GM12878 (cell line): Measurements from ENCODE around the gene HSBP1L1. TPM values are rescaled to one million over a fixed set of nuclear protein-coding genes. Genes with fewer than 3 reads are reported as not detected.

Experiments used
- BRCA1 ChIP-seq: IDR thresholded peaks from 2 replicates; pipeline ENCODE4 v1.6.1; 2011; ENCODE audit warnings: low read depth, low read length, improper control_type of control experiment
- CBFB ChIP-seq: IDR thresholded peaks from 2 replicates; pipeline ENCODE4 v1.6.1; 2016; ENCODE audit warnings: antibody characterized with exemption, low read depth
- CEBPB ChIP-seq, 2 experiments: fragments of 150-350 bp in 1 of 2; IDR thresholded peaks; 2 replicates each; pipeline ENCODE4 v1.6.1; 2012 to 2014; ENCODE audit warnings: low read depth in 2 of 2, low read length in 2 of 2, borderline replicate concordance in 1 of 2, inconsistent platforms in 1 of 2
- CHD1 ChIP-seq: IDR thresholded peaks from 2 replicates; pipeline ENCODE4 v1.6.1; 2012; ENCODE audit warnings: low read depth, low read length, improper control_type of control experiment
- CHD2 ChIP-seq: IDR thresholded peaks from 2 replicates; pipeline ENCODE4 v1.6.1; 2011; ENCODE audit warnings: low read depth, low read length, improper control_type of control experiment, borderline replicate concordance
- CREM ChIP-seq: IDR thresholded peaks from 2 replicates; pipeline ENCODE4 v1.6.1; 2014; ENCODE audit warnings: antibody characterized with exemption, low read depth
- EED ChIP-seq: sonication (generic); IDR thresholded peaks from 2 replicates; pipeline ENCODE4 v1.6.1; 2016; ENCODE audit warnings: antibody characterized with exemption, low read depth
- EZH2 ChIP-seq: IDR thresholded peaks from 2 replicates; pipeline ENCODE4 v1.6.1; 2012; ENCODE audit warnings: low read depth, mild to moderate bottlenecking, control low read depth, inconsistent platforms, low read length, borderline replicate concordance; ENCODE audit not compliant: control insufficient read depth
- HDAC6 ChIP-seq: fragments of 200-600 bp; sonication (generic); IDR thresholded peaks from one replicate; pipeline ENCODE4 v1.8.0; 2017; ENCODE audit warnings: antibody characterized with exemption; ENCODE audit not compliant: unreplicated experiment
- IRF4 ChIP-seq: IDR thresholded peaks from 2 replicates; pipeline ENCODE4 v1.6.1; 2011; ENCODE audit warnings: low read depth, low read length
- MYB ChIP-seq: fragments of 150-350 bp; IDR thresholded peaks from 2 replicates; pipeline ENCODE4 v1.6.1; 2014; ENCODE audit warnings: mild to moderate bottlenecking, low read depth, low read length, borderline replicate concordance
- NR2F1 ChIP-seq: fragments of 450-650 bp; conservative IDR thresholded peaks from 2 replicates; pipeline ENCODE4 v1.6.1; 2017; ENCODE audit warnings: mild to moderate bottlenecking
- PML ChIP-seq: IDR thresholded peaks from 2 replicates; pipeline ENCODE4 v1.6.1; 2012; ENCODE audit warnings: low read length, inconsistent platforms
- RAD51 ChIP-seq: fragments of 450-650 bp; IDR thresholded peaks from 2 replicates; pipeline ENCODE4 v1.6.1; 2016; ENCODE audit warnings: moderate library complexity, mild to moderate bottlenecking, inconsistent platforms
- RBBP5 ChIP-seq: fragments of 200-600 bp; sonication (generic); conservative IDR thresholded peaks from 2 replicates; pipeline ENCODE4 v1.6.1; 2016
- SMAD1 ChIP-seq: fragments of 450-650 bp; IDR thresholded peaks from 2 replicates; pipeline ENCODE4 v1.6.1; 2018; ENCODE audit warnings: mild to moderate bottlenecking, low read depth; ENCODE audit not compliant: partially characterized antibody
- TCF7 ChIP-seq: IDR thresholded peaks from 2 replicates; pipeline ENCODE4 v1.6.1; 2014; ENCODE audit warnings: antibody characterized with exemption, borderline replicate concordance
- YY1 ChIP-seq: IDR thresholded peaks from 2 replicates; pipeline ENCODE4 v1.6.1; 2011; ENCODE audit warnings: low read depth, mild to moderate bottlenecking, low read length
- ZBTB11 ChIP-seq: fragments of 450-650 bp; formaldehyde crosslinking; IDR thresholded peaks from 2 replicates; pipeline ENCODE4 v1.5.0; 2022; ENCODE audit warnings: mild to moderate bottlenecking, missing genetic modification characterization
- ZNF217 ChIP-seq: fragments of 450-650 bp; IDR thresholded peaks from 2 replicates; pipeline ENCODE4 v1.6.1; 2017; ENCODE audit warnings: antibody characterized with exemption, mild to moderate bottlenecking
- ZNF274 ChIP-seq: IDR thresholded peaks from one replicate; pipeline ENCODE4 v1.8.0; 2011; ENCODE audit not compliant: insufficient read length, insufficient read depth
- polyA plus RNA-seq, 11 experiments: library from polyadenylated mRNA; depleted of rRNA in 4 of 11; unstranded in 6 of 11; stranded (reverse) in 5 of 11; fragments of >200 nt; fragmentation: Nextera tagmentation in 4 of 11; fragmentation: Illumina TruSeq in 1 of 11; extraction: Ambion mirVana in 4 of 11; extraction: Trizol in 1 of 11; gene quantifications; 1 replicate in 1 of 11; 2 replicates in 10 of 11; pipeline versions ENCODE4 v1.2.1 to v1.2.3, GENCODE V29; 2011 to 2016; ENCODE audit warnings: inconsistent platforms in 2 of 11, missing spikeins in 2 of 11, low read depth in 1 of 11
- total RNA-seq, 4 experiments: library from RNA; depleted of rRNA in 3 of 4; stranded (reverse); fragments of >200 nt in 3 of 4; fragmentation: Illumina TruSeq in 1 of 4; extraction: Trizol in 1 of 4; gene quantifications; 2 replicates each; pipeline versions ENCODE4 v1.2.1 to v1.2.3, GENCODE V29; 2013 to 2021
- TF ChIP-seq, protein P1 (sequence below): fragments of 450-650 bp; conservative IDR thresholded peaks from 2 replicates; pipeline ENCODE4 v1.6.1; 2017; ENCODE audit warnings: mild to moderate bottlenecking, moderate library complexity
- TF ChIP-seq, protein P2 (sequence below): IDR thresholded peaks from 2 replicates; pipeline ENCODE4 v1.6.1; 2011; ENCODE audit warnings: borderline replicate concordance, low read depth, mild to moderate bottlenecking, moderate library complexity, low read length; ENCODE audit not compliant: insufficient read depth, poor library complexity, severe bottlenecking
- TF ChIP-seq, protein P3 (sequence below): fragments of 450-650 bp; IDR thresholded peaks from 2 replicates; pipeline ENCODE4 v1.6.1; 2016; ENCODE audit warnings: mild to moderate bottlenecking

Gene HSBP1L1
- total and polyA plus RNA-seq, 10 of the 15 experiments (the other 5 are each of a cell fraction or from before 2014, with no cell fraction given): 0.97 to 14.0 (median 6.9) TPM; not detected in 1

- TF ChIP-seq SMAD1 (no peak), PML (0 out of 2 replicates have a peak, but pooled peaks have one; percentile 67), RBBP5 (0 out of 2 replicates have a peak, but pooled peaks have one; percentile 19), TCF7 (no peak), HDAC6 (no peak), EZH2 (no peak), IRF4 (no peak), CREM (peak; percentile 92), RAD51 (no peak), MYB (no peak), CHD2 (0 out of 2 replicates have a peak, but pooled peaks have one; percentile 14), NR2F1 (no peak), CHD1 (no peak), ZNF217 (no peak), ZNF274 (no peak), CEBPB (IDR thresholded peaks at IDR 0.05; ENCODE audit: borderline replicate concordance in 1 of 2, low read depth in 2 of 2, low read length in 2 of 2) (no peak), ZBTB11 (CRISPR knock-in tag) (0 out of 2 replicates have a peak, but pooled peaks have one; percentile 24), CBFB (no peak; the same call in 1 of the 2 replicates), YY1 (no peak), EED (no peak), BRCA1 (no peak)
- TF ChIP-seq, protein P1, sequence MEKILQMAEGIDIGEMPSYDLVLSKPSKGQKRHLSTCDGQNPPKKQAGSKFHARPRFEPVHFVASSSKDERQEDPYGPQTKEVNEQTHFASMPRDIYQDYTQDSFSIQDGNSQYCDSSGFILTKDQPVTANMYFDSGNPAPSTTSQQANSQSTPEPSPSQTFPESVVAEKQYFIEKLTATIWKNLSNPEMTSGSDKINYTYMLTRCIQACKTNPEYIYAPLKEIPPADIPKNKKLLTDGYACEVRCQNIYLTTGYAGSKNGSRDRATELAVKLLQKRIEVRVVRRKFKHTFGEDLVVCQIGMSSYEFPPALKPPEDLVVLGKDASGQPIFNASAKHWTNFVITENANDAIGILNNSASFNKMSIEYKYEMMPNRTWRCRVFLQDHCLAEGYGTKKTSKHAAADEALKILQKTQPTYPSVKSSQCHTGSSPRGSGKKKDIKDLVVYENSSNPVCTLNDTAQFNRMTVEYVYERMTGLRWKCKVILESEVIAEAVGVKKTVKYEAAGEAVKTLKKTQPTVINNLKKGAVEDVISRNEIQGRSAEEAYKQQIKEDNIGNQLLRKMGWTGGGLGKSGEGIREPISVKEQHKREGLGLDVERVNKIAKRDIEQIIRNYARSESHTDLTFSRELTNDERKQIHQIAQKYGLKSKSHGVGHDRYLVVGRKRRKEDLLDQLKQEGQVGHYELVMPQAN: peak; percentile 55
- TF ChIP-seq, protein P2, sequence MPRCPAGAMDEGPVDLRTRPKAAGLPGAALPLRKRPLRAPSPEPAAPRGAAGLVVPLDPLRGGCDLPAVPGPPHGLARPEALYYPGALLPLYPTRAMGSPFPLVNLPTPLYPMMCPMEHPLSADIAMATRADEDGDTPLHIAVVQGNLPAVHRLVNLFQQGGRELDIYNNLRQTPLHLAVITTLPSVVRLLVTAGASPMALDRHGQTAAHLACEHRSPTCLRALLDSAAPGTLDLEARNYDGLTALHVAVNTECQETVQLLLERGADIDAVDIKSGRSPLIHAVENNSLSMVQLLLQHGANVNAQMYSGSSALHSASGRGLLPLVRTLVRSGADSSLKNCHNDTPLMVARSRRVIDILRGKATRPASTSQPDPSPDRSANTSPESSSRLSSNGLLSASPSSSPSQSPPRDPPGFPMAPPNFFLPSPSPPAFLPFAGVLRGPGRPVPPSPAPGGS: no peak
- TF ChIP-seq, protein P3, sequence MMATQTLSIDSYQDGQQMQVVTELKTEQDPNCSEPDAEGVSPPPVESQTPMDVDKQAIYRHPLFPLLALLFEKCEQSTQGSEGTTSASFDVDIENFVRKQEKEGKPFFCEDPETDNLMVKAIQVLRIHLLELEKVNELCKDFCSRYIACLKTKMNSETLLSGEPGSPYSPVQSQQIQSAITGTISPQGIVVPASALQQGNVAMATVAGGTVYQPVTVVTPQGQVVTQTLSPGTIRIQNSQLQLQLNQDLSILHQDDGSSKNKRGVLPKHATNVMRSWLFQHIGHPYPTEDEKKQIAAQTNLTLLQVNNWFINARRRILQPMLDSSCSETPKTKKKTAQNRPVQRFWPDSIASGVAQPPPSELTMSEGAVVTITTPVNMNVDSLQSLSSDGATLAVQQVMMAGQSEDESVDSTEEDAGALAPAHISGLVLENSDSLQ: no peak
These were observed 24.2 kb downstream of the HSBP1L1 start, which contains the start of gene TXNL4A (continued) for GRCh38 chr18:79988451-79989194.
